Activated naive CD4-positive, alpha-beta T cell treated with anti-CD3 and anti-CD28 coated beads, Interleukin-2, amount 50 U/mL, for 24 hours (primary cell): ENCODE measurements around the gene TMEM108.

Source experiments
- H3K27ac Mint-ChIP-seq: one replicate; pipeline ENCODE4 v1.8.0; 2021; ENCODE audit warnings: mild to moderate bottlenecking, mixed read lengths
- H3K27me3 Mint-ChIP-seq: one replicate; pipeline ENCODE4 v1.8.0; 2021; ENCODE audit warnings: mixed read lengths
- H3K36me3 Mint-ChIP-seq: one replicate; pipeline ENCODE4 v1.8.0; 2021; ENCODE audit warnings: mixed read lengths
- H3K4me1 Mint-ChIP-seq: one replicate; pipeline ENCODE4 v1.8.0; 2021; ENCODE audit warnings: mixed read lengths
- H3K4me3 Mint-ChIP-seq: one replicate; pipeline ENCODE4 v1.8.0; 2021; ENCODE audit warnings: mild to moderate bottlenecking, mixed read lengths
- H3K9me3 Mint-ChIP-seq: one replicate; pipeline ENCODE4 v1.8.0; 2021; ENCODE audit warnings: mixed read lengths

TMEM108 gene

DNA sequence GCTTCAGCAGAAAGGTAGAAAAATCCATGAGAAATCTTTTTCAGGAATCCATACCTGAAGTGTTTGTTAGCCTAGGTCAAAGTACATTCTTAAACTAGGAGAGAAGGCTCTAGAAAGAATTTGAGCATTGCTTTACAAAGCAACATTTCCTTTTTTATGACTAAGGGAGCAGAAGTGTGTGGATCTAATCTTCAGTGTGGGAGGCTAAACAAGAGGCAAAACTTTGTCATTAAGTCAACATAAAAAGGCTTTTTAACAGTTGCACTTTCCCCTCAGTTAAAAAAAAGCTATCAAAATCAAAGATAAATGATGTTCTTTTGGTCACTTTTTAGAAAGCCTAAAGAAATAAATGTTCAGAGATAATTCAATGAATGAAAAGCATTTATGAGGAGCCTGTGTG, 154.8 kb downstream of the TMEM108 start:
- Mint-ChIP-seq H3K27ac (no peak overlapping the region), H3K4me1 (no peaks in the 10 kb centered on the region), H3K36me3 (no peaks in the 10 kb centered on the region), H3K27me3 (peaks cover 8% of the 10 kb centered on the region), H3K9me3 (no peaks in the 10 kb centered on the region), H3K4me3 (no peak overlapping the region)

DNA sequence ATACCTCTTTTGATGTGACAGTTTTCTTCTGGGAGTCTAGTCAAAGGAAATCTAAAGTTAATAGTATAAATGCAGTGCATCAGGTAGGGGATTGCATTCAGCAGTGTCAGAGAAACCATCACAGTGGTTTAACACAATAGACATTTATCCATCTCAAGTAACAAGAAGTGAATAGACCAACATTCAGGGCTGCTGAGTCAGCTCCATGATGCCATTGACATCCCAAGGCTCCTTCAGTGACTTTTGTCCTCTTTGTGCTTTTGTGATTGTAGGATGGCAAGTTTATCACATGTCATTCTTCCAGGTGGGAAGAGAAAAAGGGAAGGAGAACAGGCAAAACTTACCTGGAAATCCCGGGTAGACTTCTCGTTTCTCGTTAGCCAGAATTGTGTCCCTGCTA, 158.3 kb downstream of the TMEM108 start:
- Mint-ChIP-seq H3K27ac (no peak overlapping the region), H3K27me3 (peaks cover 3% of the 10 kb centered on the region), H3K4me1 (no peaks in the 10 kb centered on the region)

DNA sequence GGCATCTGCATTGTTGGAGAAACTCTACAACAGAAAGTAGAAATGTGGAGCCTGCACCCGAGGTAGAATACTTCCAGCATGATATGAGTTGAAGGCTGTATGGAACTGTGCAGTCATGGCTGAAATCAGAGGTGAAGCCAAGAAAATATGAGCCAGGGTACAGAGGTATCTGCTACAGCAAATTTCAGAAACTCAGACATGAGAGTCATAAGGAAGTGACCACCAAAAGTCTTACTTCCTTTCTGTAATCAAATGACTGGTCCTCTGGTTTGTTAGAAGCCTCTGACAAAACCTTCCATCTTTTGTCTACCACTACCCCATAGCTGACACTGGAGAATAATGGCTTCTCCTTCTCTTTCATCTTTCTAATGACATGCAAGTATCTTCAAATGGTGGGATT, 159.4 kb downstream of the TMEM108 start:
- H3K4me1 Mint-ChIP-seq: no peaks in the 10 kb centered on the region
- no peak overlapping the region for H3K27ac Mint-ChIP-seq
- H3K4me3 Mint-ChIP-seq: no peak overlapping the region
- H3K36me3 Mint-ChIP-seq: no peaks in the 10 kb centered on the region
- H3K9me3 Mint-ChIP-seq: no peaks in the 10 kb centered on the region
- H3K27me3 Mint-ChIP-seq: no peaks in the 10 kb centered on the region

More for the DNA sequence above, 158.3 kb downstream of the TMEM108 start:
- Mint-ChIP-seq H3K36me3 (no peaks in the 10 kb centered on the region), H3K9me3 (no peaks in the 10 kb centered on the region), H3K4me3 (no peak overlapping the region)

DNA sequence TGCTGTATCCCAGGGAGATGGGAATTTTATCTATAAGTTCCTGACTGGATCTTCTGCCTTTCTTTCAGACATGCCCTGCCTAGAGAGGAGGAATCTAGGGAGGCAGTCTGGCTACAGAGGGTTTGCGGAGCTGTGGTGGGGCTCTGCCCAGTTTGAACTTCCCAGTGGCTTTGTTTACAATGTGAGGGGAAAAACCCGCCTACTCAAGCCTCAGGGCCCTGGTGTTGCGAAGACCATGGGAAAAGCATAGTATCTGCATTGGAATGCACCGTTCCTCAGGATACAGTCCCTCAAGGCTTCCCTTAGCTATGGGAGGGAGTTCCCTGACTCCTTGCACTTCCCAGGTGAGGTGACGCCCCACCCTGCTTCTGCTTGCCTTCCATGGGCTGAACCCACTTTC, 168.7 kb downstream of the TMEM108 start:
- Mint-ChIP-seq H3K9me3 (peaks cover 7% of the 10 kb centered on the region), H3K4me1 (no peaks in the 10 kb centered on the region), H3K27ac (no peak overlapping the region), H3K27me3 (peaks cover 3% of the 10 kb centered on the region), H3K36me3 (no peaks in the 10 kb centered on the region), H3K4me3 (no peak overlapping the region)

DNA sequence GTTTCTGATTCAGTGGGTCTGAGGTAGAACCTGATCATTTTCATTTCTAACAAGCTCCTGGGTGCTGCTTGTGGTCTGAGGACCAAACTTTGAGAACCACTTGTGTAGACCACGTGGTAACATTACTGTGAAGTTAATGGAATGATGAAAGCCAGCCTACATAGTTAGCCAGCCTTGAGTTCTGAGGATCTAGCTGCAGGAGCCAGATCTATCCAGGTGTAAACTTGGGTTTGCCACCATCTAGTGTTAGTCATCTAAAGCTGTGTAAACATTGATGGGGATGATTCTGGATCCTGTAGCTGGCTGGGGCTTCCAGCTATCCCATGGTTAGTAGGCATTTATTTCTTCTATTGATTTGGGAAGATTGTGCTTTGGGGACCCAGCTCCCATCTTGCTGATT, 170.0 kb downstream of the TMEM108 start:
- Mint-ChIP-seq H3K27me3 (peaks cover 3% of the 10 kb centered on the region), H3K27ac (no peak overlapping the region), H3K4me1 (no peaks in the 10 kb centered on the region), H3K4me3 (no peak overlapping the region), H3K9me3 (peaks cover 7% of the 10 kb centered on the region), H3K36me3 (no peaks in the 10 kb centered on the region)

DNA sequence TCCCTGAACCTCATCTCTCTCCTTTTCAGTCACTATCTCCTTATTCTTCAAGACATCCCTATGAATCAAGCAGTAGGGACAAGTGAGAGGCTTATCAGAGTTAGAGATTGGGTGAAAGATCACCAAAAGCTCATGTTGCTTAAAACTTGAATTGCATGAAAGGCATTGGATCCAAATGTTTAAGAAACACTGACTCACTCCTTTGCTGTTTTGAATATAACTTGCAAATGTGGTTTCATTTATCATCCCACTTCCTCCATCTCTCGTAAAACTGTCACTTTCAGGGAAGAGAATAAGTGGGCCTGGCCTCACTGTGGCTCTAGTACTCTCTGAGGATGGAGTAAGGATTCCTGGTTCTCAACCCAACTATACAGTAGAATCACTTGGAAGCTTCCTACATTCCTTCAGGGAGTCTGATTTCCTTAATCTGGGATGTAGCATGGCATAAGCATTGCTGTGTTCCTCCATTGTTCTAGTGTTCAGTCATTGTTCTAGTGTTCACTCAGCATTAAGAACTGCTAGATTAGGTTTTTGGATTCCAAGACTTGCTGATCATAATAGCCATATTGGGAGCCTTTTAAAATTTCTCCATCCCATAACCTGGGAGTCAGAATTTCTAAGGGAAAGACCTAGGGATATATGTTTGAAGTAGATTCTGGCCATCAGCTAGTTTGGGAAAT, 171.8 kb downstream of the TMEM108 start:
- peaks cover 3% of the 10 kb centered on the region for H3K27me3 Mint-ChIP-seq
- no peak overlapping the region for H3K27ac Mint-ChIP-seq
- H3K4me3 Mint-ChIP-seq: no peak overlapping the region
- no peaks in the 10 kb centered on the region for H3K36me3 Mint-ChIP-seq
- no peaks in the 10 kb centered on the region for H3K9me3 Mint-ChIP-seq
- H3K4me1 Mint-ChIP-seq: no peaks in the 10 kb centered on the region

DNA sequence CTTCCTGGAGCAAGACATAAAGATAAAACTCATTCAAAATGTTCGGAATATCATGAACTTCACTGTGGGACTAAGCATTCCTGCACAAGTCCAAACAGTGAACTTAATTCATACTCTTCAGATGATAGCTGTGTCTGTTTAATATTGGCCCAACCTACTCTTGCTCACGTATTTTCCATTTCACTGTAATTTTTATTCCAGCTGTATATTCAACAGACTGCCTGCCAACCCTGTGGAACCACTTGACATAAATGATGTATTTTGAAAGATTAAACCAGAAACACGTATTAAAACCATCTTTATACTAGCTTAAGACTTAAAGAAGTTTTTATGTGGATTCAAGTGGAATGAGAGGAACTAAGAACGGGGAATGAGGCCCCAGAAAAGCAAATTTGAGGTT, 172.5 kb downstream of the TMEM108 start:
- H3K4me3 Mint-ChIP-seq: no peak overlapping the region
- no peak overlapping the region for H3K27ac Mint-ChIP-seq
- no peaks in the 10 kb centered on the region for H3K36me3 Mint-ChIP-seq
- H3K9me3 Mint-ChIP-seq: no peaks in the 10 kb centered on the region
- H3K4me1 Mint-ChIP-seq: no peaks in the 10 kb centered on the region
- H3K27me3 Mint-ChIP-seq: peaks cover 3% of the 10 kb centered on the region

DNA sequence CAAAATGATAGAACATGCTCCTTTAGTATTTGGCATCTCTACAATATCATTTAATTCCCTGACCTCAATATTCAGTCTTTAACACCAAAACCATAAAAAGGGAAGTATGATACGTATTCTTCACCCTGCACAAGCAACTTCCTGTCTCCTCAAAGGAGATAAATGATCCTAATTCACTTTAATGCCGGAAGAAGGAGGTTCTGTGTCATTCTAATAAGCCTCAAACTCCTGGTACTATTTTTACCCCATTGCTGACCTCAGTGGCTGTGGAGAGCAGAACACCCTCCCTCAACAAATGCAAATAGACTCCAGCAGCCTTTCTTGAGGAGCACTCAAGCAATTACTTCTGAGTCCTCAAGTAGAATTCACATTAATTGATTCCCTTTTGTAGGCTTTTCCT, 173.3 kb downstream of the TMEM108 start:
- no peak overlapping the region for H3K27ac Mint-ChIP-seq
- H3K4me3 Mint-ChIP-seq: no peak overlapping the region
- H3K4me1 Mint-ChIP-seq: no peaks in the 10 kb centered on the region
- H3K27me3 Mint-ChIP-seq: peaks cover 1% of the 10 kb centered on the region
- no peaks in the 10 kb centered on the region for H3K36me3 Mint-ChIP-seq
- H3K9me3 Mint-ChIP-seq: no peaks in the 10 kb centered on the region

DNA sequence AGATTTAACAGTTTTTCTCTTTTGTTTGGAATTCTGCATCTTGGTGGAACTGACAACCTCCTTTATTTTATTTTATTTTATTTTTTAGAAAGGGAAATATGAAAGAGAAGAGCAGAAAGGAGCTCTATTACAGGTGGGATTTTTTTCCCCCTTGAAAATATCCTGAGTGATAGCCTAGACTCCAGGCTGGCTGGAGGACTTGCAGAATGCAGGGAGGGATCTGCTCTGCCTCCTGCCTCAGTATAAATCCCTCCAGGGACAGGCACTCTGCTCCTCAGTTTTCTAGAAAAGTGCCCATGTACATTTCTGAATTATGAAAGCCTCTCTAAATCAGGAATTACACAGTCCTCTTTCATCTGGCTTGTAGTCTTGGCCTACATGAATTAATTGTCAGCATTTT, 173.7 kb downstream of the TMEM108 start:
- Mint-ChIP-seq H3K4me3 (no peak overlapping the region), H3K4me1 (no peaks in the 10 kb centered on the region), H3K9me3 (no peaks in the 10 kb centered on the region), H3K27me3 (peaks cover 1% of the 10 kb centered on the region), H3K27ac (no peak overlapping the region), H3K36me3 (no peaks in the 10 kb centered on the region)

DNA sequence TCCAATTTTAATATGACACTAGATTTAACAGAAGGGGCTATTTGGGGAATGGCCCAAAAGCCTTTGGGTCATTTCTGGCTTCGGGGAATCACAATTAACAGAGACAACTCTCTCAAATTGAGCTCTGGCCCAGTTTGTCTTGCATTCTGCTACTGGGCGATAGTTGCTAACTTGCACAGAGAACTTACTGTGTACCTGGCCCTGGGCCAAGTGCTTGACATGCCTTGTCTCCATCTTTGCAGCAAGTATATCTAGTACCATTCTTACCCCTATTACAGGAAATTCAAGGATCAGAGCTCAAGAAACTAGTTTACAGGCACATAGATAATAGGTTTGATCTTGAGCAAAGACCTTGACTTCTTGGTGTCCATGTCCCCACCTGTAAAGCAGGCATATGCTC, 175.7 kb downstream of the TMEM108 start:
- H3K27ac Mint-ChIP-seq: no peak overlapping the region
- no peaks in the 10 kb centered on the region for H3K4me1 Mint-ChIP-seq
- H3K27me3 Mint-ChIP-seq: peaks cover 1% of the 10 kb centered on the region

DNA sequence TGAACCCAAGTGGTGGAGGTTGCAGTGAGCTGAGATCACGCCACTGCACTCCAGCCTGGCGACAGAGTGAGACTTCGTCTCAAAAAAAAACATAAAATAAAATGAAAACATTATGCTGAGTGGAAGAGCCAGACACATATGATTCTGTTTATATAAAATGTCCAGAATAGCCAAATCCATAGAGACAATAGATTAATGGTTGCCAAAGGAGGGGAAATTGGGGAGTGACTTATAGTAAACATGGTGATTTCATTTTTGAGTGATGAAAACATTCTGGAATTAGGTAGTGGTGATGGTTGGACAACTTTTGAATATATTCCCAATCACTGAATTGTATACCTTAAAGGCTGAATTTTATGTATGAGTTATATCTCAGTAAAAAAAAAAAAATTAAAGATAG, 189.6 kb downstream of the TMEM108 start:
- peaks cover 3% of the 10 kb centered on the region for H3K27me3 Mint-ChIP-seq
- H3K9me3 Mint-ChIP-seq: peaks cover 7% of the 10 kb centered on the region
- no peaks in the 10 kb centered on the region for H3K4me1 Mint-ChIP-seq
- no peak overlapping the region for H3K27ac Mint-ChIP-seq
- H3K4me3 Mint-ChIP-seq: no peak overlapping the region
- H3K36me3 Mint-ChIP-seq: no peaks in the 10 kb centered on the region

More for the DNA sequence above, 175.7 kb downstream of the TMEM108 start:
- peaks cover 12% of the 10 kb centered on the region for H3K9me3 Mint-ChIP-seq
- H3K4me3 Mint-ChIP-seq: no peak overlapping the region
- H3K36me3 Mint-ChIP-seq: peaks cover 2% of the 10 kb centered on the region

DNA sequence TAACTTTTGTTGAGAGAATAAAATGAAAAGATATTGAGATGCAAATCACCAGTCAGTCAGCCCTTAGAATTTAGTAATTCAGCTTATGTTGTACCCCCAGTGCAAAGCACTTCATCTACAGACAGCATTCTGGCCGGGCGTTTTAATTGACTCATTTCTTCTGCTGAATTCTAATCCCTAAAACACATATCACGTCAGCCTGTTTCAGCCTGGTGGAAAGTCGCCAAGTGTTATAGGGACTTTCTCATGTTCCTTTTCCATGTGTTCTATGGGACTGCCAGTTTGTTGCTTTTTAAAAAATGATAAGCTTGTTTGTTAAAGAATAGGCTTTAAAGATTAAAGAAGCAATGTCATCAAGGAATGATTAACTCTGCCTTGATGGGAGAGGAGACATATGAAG, 192.0 kb downstream of the TMEM108 start:
- Mint-ChIP-seq H3K4me3 (no peak overlapping the region), H3K4me1 (no peaks in the 10 kb centered on the region), H3K27me3 (peaks cover 3% of the 10 kb centered on the region), H3K27ac (no peak overlapping the region), H3K36me3 (no peaks in the 10 kb centered on the region), H3K9me3 (peaks cover 4% of the 10 kb centered on the region)

DNA sequence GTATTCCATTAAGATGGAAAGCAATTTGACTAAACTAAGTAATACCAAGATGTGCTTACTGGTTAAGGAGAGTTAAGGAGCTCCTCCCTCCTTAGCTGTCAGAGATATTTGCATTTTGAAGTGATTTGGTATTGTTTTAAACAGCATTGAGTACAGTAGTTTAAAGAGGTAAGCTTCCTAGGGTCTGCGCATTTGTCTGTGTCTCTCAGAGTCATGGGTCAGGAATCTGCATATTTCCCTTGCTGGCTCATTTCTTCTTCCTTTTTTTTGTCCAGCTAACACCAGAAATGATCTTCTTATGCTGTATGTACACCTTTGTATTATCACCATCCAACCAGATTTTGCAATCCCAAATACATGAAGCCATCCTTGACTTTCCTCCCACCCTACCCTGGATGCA, 198.7 kb downstream of the TMEM108 start:
- Mint-ChIP-seq H3K27ac (no peak overlapping the region), H3K4me3 (no peak overlapping the region), H3K36me3 (no peaks in the 10 kb centered on the region), H3K9me3 (no peaks in the 10 kb centered on the region), H3K4me1 (no peaks in the 10 kb centered on the region), H3K27me3 (peaks cover 2% of the 10 kb centered on the region)

DNA sequence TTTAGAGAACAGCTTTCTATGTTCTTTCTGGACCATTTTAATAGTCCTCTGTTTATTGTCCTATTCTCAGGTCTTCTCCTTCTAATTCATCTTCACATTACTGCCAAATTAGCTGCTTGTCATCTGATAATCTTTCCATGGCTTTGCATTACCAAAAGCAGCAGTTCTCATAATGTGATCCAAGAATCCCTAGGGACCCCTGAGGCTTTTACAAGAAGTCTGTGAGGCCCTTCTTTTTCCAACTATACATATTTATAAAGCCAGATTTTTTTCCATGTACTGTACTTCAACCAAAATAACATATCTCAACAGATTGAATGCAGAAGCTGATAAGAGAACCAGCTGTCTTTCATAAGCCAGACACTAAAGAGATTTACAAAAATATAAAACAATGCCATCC, 199.2 kb downstream of the TMEM108 start:
- Mint-ChIP-seq H3K4me3 (no peak overlapping the region), H3K27ac (no peak overlapping the region), H3K4me1 (no peaks in the 10 kb centered on the region), H3K36me3 (no peaks in the 10 kb centered on the region), H3K27me3 (peaks cover 5% of the 10 kb centered on the region), H3K9me3 (no peaks in the 10 kb centered on the region)

DNA sequence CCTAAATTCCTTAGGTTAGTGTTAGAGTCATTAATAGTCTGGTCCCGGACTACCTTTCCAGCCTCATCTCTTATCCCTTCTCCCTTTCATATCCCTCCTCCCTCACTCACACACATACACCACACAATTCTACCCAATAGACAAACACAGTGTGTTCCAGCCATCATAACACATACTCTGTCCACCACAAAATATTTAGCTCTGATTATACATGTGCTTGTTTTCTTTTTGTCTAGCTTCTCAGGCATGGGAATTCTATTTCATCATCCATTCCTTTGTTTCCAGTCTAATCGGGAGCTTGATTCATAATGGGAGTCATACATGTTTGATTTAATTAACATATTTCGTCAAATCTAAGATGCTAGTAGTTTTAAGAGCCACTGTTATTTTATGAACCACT, 199.8 kb downstream of the TMEM108 start:
- no peaks in the 10 kb centered on the region for H3K9me3 Mint-ChIP-seq
- peaks cover 5% of the 10 kb centered on the region for H3K27me3 Mint-ChIP-seq
- H3K4me1 Mint-ChIP-seq: no peaks in the 10 kb centered on the region
- no peak overlapping the region for H3K4me3 Mint-ChIP-seq
- no peaks in the 10 kb centered on the region for H3K36me3 Mint-ChIP-seq
- H3K27ac Mint-ChIP-seq: no peak overlapping the region

DNA sequence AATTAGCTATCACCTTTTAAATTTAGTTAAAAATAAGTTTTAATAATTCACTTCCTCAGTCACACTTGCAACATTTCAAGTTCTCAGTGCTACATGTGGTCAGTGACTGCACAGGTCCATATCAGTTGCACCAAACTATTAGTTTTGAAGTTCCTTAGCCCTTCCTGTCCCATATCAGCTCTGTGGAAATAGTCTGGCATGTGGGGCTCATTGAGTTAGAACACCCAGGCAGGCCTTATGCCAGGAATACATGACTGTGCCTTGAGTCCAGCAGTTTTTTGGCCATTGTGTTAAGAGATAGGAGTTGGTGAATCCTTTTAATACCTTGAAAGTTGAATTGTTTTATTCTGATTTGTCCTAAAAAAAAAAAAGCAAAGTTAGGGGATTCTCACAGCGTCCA, 207.9 kb downstream of the TMEM108 start:
- Mint-ChIP-seq H3K27me3 (peaks cover 6% of the 10 kb centered on the region), H3K9me3 (no peaks in the 10 kb centered on the region), H3K4me3 (no peak overlapping the region), H3K36me3 (no peaks in the 10 kb centered on the region), H3K27ac (no peak overlapping the region), H3K4me1 (no peaks in the 10 kb centered on the region)

DNA sequence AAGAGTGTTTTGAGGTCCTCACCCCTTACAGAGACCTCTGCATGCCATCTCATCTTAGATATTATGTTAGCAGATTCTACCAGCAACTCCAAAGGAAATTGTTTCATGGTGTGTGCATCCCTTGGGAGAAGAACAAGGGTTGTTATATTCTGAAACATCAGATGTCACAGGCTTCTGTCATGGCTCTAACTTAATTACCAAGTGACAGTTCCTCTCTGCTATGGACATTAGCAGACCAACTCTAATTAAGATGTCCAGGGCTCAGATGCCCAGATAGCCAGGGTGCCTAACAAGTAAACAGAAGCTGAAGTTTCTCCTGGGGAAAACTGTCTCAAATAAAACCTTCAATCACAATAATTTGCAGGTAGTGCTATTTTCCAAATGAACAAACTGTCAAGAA, 208.6 kb downstream of the TMEM108 start:
- H3K36me3 Mint-ChIP-seq: no peaks in the 10 kb centered on the region
- H3K27ac Mint-ChIP-seq: no peak overlapping the region
- H3K27me3 Mint-ChIP-seq: peaks cover 6% of the 10 kb centered on the region
- no peaks in the 10 kb centered on the region for H3K9me3 Mint-ChIP-seq
- H3K4me3 Mint-ChIP-seq: no peak overlapping the region
- H3K4me1 Mint-ChIP-seq: no peaks in the 10 kb centered on the region
